NCI-H1105 (cell line): ENCODE measurements around the gene NTN1.

Experiments
- DNase-seq: peaks from one replicate; lab custom pipeline; 2025; lab: John Stamatoyannopoulos, UW

The NTN1 gene

DNA sequence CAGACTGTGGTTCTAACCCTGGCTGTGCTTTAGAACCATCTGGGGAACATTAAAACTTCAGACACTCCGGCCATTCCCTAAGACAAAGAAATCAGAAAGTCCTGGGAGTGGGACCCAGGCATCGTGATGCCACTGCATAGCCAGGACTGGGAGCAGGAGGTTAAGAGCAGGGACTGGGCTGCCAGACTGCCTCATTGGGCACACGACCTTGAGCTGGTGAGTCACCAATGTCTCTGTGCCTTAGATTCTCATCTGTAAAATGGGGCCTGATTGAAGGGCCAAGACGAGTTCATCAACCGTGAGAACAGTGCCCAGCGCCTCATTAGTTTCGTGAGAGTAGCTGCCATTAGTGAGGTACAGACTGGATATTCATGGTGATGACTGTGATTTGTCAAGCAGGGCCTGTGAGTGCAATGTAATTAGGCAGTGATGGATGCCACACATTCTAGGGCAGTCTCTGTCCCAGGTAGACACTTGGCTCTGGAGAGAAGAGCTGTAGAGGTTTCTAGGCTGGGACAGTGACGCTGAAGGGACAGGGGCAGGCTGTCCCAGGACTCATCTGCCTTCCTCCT lies 196.8 kb downstream of the NTN1 start:
- DNase-seq = no peak

GRCh38 chr17:9218911-9219310 lies 197.6 kb downstream of the NTN1 start:
- no peak for DNase-seq

DNA sequence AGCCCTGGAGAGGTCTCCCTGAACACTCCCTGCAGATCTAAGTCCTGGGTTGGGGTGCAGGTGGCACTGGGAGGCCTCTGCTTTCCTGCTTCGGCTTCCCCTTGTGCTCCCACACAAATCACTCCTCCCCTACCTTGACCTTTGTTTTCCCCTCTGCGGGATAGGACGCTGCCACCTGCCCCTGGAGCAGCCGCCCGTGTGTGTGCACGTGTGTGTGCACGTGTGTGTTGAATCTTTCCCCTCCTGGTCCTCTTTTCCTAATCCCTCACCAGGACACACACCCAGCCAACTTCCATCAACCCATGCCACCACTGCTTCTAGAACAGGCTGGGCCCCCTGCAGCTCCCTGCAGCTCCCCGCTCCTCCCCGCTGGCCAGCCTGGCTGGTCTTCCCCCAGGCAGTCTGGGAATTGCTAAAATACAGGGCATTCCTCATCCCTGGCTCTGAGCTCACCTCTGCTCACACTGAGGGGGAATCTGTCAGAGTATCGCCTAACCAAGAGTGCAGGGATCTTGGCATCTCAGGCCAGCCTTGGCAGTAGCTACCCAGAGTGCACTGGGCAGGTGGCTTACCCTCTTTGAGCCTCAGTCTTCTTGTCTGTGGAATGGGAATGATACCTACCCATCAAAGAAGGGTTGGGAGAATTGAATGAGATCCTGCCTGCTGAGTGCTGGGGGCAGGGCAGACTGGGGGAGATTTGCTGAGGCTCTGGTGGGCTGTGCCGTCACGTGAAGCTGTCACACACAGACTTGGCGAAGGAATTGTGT lies 198.5 kb downstream of the NTN1 start:
- DNase-seq = no peak

GRCh38 chr17:9220398-9221146 lies 199.3 kb downstream of the NTN1 start:
- DNase-seq = no peak

GRCh38 chr17:9221147-9221921 lies 200.0 kb downstream of the NTN1 start:
- DNase-seq = no peak

DNA sequence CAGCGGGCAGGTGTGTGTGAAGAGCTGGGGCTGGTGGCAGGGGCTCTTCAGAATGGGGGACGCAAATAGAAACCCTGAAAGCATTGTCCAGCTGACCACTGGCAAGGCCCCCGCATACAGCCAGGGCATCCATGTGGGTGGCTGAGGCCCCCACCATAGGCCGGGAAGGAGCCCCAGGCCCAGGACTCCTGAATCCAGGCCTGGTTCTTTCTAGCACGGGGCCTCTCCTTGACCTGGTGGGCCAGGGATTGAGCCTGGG lies 200.5 kb downstream of the NTN1 start:
- DNase-seq = no peak

DNA sequence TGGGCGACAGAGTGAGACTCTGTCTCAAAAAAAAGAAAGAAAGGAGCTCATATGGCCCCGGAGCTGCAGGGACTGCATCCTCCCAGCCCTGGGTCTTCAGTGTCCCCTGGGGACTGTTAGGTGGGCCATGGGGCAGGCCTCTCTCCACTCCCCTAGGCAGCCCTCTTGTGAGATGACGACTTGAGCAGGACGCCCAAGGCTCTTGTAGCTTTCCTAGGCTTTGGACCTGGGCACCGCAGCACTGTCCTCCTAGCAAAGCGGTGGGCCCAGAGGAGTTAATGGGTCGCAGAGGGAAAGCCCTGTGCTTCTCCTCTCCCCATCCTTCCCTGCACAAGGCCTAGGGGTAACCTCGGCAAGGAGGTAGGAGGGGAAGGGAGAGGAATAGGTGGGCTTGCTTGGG lies 202.2 kb downstream of the NTN1 start:
- no peak for DNase-seq

- no peak for DNase-seq
Measured at GRCh38 chr17:9224485-9224884, 203.2 kb downstream of the NTN1 start.

DNA sequence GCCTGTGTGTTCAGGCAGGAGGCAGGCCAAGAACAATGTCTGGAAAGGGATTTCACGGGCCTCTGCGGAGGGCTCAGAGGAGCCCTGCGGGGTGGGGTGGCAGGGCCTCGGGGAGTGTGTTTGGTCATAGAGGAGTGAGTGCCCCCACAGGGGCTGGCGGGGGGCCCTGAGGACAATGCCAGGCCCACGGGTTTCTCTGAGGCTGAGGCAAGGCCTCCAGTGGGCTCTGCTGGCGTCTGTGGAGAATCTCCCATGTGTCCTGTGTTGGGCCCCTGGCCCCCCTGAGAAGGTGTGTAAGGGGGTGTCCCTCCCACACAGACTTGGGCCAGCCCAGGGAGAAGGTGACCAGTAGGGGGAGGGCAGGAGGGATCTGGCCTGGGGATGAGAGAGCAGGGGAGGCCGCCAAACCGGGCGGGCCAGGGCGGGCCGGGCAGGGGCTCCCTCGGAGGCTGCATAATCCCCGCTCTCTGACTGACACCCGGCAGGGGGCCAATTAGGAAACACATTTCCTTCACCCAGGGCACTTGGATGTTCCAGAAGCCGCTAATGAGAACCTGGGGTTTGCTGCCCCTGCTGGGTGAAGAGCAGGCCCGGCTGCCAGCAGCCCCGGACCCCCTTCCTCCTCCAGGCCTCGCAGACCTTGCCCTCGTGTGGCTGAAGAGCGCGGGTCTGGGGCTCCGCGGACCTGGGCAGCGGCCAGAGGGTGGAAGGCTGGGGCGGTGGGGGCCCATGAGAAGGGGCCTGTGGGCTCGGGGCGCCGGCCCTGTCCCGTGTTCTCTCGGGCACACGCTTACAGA lies 204.2 kb downstream of the NTN1 start:
- no peak for DNase-seq

DNA sequence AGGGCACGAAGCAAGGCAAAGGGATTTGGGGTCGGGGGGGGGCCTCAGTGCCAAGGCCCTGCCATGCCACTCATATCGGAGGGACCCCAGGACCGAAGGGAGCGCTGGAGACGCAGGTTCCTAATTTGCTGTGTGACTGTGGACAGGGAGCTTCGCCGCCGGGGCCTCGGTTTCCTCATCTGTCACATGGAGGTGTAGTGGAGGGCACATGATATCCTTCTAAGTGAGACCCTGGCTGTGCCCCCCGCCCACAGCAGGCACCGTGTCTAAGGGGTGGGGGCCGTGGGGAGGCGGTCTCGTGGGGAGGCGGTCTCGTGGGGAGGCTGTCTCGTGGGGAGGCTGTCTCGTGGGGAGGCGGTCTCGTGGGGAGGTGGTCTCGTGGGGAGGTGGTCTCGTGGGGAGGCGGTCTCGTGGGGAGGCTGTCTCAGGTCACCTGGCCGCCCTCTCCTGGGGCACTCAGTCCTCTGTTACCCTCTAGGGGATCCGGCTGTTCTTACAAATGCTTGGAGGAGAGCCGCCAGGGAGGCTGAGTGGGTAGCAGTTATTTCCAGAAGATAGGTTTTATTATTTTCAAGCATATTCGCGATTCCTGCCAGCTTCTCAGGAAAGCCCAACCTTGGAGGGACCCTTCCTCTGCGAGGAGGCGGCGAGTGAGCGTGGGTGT lies 205.0 kb downstream of the NTN1 start:
- DNase-seq = no peak

DNA sequence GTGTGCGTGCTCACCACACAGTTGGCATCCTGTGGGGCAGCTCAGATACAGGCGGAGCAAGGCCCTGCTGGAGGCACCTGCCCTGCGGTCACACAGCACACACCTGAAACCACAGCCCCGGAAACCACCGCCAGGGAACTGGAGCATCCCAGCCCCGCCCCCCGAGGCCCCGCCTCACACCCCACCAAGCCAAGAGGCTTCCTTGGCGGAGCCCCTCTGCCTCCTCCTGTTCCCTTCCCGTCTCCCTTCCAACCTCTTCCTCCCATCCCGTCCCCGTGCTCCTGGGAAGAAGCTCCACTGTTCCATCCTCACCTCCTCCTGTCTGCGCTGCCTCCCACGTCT lies 205.5 kb downstream of the NTN1 start:
- no peak for DNase-seq

DNA sequence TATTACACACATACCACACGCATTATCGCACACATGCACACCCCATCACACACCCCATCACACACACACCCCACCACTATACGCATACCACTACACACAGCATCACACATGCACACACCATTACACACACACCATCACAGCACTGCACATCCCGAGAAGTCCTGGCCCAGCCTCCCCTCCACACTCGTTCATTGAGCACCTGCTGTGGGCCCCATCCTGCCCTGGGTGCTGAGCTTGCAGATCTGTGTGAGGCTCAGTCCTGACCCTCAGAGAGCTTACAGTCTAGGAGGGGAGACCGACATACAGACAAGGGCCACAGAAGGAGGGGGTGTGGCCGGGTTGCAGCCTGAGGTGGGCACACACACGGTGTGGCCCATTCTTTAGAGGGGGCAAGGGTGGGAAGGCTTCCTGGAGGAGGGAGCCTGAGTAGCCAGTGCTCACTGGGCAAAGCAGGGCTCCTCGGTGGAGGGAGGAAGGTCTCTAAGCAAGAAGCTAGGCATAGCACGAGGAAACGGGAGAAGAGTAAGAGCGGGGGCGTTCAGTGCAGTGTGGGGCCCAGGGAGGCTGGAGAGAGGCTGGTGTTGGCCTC lies 206.6 kb downstream of the NTN1 start:
- DNase-seq = no peak

DNA sequence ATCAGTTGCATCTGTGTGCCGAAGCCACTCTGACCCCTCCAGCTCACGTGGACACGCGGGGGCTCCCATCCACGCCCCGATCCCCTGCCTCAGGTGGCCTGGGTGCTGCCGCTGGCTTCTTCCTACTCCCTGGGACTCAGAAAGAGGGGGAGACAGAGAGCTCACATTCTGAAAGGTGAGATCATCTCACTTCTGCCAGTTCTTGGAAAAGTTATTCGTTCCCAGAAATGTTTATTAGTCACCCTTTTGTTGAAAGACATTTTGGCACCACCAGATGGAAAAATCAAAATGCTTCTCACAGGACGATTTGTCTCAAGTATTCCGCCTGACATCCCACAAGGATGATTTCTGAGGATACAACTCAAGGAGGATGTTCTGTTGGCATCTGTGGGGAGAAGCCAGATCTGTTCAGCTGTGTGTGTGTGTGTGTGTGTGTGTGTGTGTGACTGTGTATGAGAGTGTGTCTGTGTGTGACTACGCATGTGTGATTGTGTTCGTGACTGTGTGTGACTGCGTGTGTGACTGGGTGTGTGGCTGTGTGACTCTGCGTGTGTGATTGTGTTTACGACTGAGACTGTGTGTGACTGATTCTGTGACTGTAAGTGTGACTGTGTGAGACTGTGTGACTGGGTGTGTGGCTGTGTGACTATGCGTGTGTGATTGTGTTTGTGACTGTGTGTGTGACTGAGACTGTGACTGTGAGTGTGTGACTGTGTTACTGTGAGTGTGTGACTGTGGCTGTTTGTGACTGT lies 207.3 kb downstream of the NTN1 start:
- DNase-seq = no peak

DNA sequence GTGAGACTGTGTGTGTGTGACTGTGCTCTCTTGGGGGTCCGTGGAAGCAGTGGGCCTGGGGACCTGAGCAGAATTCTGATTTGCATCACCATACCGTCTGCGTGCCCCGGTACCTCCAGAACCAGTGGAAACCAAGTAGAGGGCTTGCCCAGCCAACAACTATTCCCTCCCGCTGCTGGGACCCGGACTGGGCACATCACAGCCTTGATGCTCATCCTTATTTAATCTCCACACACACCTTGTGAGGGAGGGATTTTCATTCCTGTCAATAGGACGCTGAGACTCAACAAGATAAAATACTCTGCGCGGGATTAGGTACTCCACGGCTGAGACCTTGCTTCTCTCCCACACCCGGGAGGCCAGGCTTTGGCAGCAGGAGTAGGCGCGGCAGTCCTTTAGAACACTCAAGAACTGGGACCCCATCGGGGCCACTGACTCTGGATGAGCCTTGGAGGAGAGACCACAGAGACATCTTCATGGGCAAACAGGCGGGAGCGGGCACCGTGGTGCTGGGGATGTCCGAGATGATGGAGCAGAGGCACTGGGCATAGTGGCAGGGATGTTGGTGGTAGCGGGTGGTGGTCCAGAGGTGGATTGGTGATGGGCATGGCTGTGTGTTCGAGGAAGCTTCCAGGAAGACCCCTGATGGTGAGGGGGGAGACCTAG lies 208.0 kb downstream of the NTN1 start:
- DNase-seq = no peak

GRCh38 chr17:9229826-9230201 lies 208.5 kb downstream of the NTN1 start:
- DNase-seq = no peak

DNA sequence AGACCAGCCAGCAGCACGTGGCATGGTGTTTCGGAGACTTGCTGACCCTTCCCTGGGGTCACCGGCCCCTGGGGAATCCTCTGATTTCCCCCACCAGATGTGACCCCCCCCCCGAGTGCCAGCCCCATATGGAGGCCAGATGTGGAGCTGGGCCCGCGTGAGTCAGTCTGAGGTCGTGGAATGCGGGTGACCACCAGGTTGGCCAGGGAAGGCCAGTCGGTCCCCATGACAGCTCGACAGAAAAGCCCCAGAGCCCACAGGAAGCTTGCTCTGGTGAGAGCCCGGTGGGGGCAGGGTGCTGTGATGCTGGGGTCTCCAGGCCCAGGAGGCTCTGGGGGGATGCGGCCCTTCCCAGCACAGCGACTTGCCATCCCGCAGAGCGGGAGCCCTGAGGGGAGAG lies 209.0 kb downstream of the NTN1 start:
- no peak for DNase-seq

- no peak for DNase-seq
Measured at GRCh38 chr17:9230861-9231260, 209.6 kb downstream of the NTN1 start.

DNA sequence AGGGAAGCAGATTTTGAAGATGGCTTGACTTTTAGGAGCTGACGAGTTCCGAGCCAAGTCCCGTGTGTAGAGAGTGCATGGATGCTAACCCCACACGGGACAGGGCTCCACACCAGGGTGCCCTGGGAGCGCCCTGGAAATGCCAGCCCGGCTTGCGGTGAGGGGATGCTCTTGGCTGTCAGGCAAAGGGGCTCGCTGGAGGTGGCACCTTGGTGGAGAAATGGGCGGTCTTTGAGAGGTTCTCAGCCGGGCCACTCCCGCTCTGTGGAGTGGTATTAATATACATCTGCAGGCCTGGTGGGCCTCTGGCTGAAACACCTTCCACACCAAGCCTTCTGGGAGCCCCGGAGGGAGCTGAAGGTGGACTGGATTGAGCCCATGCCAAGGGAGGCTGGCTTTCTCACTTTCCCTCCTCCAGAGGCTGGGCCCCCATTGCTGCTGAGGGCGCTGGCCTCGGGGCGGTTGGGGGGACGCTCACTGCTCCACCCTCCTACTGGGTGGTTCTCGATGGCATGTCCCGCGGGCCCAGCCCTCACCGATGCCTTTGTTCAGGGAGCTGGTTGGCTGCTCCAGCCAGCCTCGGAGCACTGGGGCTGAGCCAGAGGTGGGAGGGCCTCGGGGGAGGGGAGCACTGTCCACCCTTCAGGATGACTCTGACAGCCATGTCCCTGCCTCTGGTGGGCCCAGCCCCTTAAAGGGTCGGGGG lies 210.3 kb downstream of the NTN1 start:
- no peak for DNase-seq

- no peak for DNase-seq
Measured at GRCh38 chr17:9232155-9232475, 210.8 kb downstream of the NTN1 start.
